ENCODE measurements around the gene BRWD1.

Gene BRWD1

GRCh38 chr21:39326607-39327307, 13.3 kb upstream of the BRWD1 start:
- DNase-seq = no peak

- no peak for DNase-seq
Observed at GRCh38 chr21:39325458-39325857, 12.0 kb upstream of the BRWD1 start.

GRCh38 chr21:39321424-39321823, 8.0 kb upstream of the BRWD1 start:
- no peak for DNase-seq

- DNase-seq = no peak
Observed at GRCh38 chr21:39319814-39320332, 6.4 kb upstream of the BRWD1 start.

GRCh38 chr21:39319251-39319756, 5.9 kb upstream of the BRWD1 start:
- DNase-seq = no peak

- DNase-seq = no peak
Observed at GRCh38 chr21:39318091-39318959, 4.9 kb upstream of the BRWD1 start.

- no peak for DNase-seq
Observed at GRCh38 chr21:39317134-39318090, 4.0 kb upstream of the BRWD1 start.

- no peak for DNase-seq
Observed at GRCh38 chr21:39316729-39317128, 3.3 kb upstream of the BRWD1 start.

GRCh38 chr21:39315603-39316445, 2.4 kb upstream of the BRWD1 start:
- no peak for DNase-seq

- peak; percentile 35 for DNase-seq
Observed at GRCh38 chr21:39314143-39315027, 953 bp upstream of the BRWD1 start.

- DNase-seq = no peak
Observed at GRCh38 chr21:39313042-39313570, 326 bp downstream of the BRWD1 start.

GRCh38 chr21:39312112-39313041, 1.1 kb downstream of the BRWD1 start:
- DNase-seq = peak; percentile 94

GRCh38 chr21:39311164-39311563, 2.3 kb downstream of the BRWD1 start:
- no peak for DNase-seq

GRCh38 chr21:39307466-39307865, 6.0 kb downstream of the BRWD1 start:
- no peak for DNase-seq

- DNase-seq = no peak
Observed at GRCh38 chr21:39300587-39300986, 12.8 kb downstream of the BRWD1 start.

GRCh38 chr21:39296891-39297290, 16.5 kb downstream of the BRWD1 start:
- no peak for DNase-seq

GRCh38 chr21:39288987-39289386, 24.4 kb downstream of the BRWD1 start:
- no peak for DNase-seq

- no peak for DNase-seq
Observed at GRCh38 chr21:39282911-39283310, 30.5 kb downstream of the BRWD1 start.

- no peak for DNase-seq
Observed at GRCh38 chr21:39281853-39282252, 31.6 kb downstream of the BRWD1 start.

Data from activated CD4-positive, alpha-beta T cell treated with anti-CD3 and anti-CD28 coated beads, Interleukin-2, amount 50 U/mL, for 1 hour (primary cell).